ENCODE measurements around the gene PDLIM5.

PDLIM5 gene

GRCh38 chr4:94641702-94642560 is 190.2 kb downstream of the PDLIM5 start:
- no peak overlapping the region for H4K8ac ChIP-seq (ENCODE audit: low read depth, low read length)
- H3K56ac ChIP-seq (ENCODE audit: low read length), result no peak overlapping the region
- no peaks in the 10 kb centered on the region for H3K36me3 ChIP-seq (ENCODE audit: control insufficient read depth, insufficient read depth, low read length)
- no peak overlapping the region for H3K23ac ChIP-seq (ENCODE audit: low read length)
- H2BK120ac ChIP-seq (ENCODE audit: low read depth, low read length), result no peak overlapping the region
- H2AK5ac ChIP-seq (ENCODE audit: low read length), result no peak overlapping the region
- no peak overlapping the region for H3K4me3 ChIP-seq (ENCODE audit: low read length)
- no peak overlapping the region for H2BK15ac ChIP-seq (replicated peaks; ENCODE audit: low read depth)
- H3K79me2 ChIP-seq (ENCODE audit: control insufficient read depth, insufficient read depth, low read length), result no peaks in the 10 kb centered on the region
- no peak overlapping the region for H3K9ac ChIP-seq (ENCODE audit: low read length)
- H3K4me1 ChIP-seq (ENCODE audit: control insufficient read depth, low read depth, low read length), result no peaks in the 10 kb centered on the region
- WGBS (ENCODE audit: extremely low coverage, insufficient coverage, low lambda C conversion rate), result no CpG with 5 or more reads among the region's 3 CpGs
- H3K18ac ChIP-seq (ENCODE audit: low read length), result no peak overlapping the region
- H3K27ac ChIP-seq (ENCODE audit: low read depth, low read length), result no peak overlapping the region
- H3K4me2 ChIP-seq (ENCODE audit: low read length), result no peak overlapping the region
- no peak overlapping the region for H2BK5ac ChIP-seq (ENCODE audit: low read length)
- no peak overlapping the region for H4K5ac ChIP-seq (ENCODE audit: low read length)
- no peak for DNase-seq
- no peaks in the 10 kb centered on the region for H3K79me1 ChIP-seq (ENCODE audit: low read length)
- no peak overlapping the region for H3K4ac ChIP-seq (ENCODE audit: low read depth, low read length)
- H3K27me3 ChIP-seq (ENCODE audit: insufficient read depth, low read length, poor library complexity), result no peaks in the 10 kb centered on the region

GRCh38 chr4:94642561-94642866 is 190.8 kb downstream of the PDLIM5 start:
- WGBS (ENCODE audit: extremely low coverage, insufficient coverage, low lambda C conversion rate), result no CpG with 5 or more reads among the region's 2 CpGs
- Histone ChIP-seq H2BK120ac (ENCODE audit: low read depth, low read length) (no peak overlapping the region), H3K4me3 (ENCODE audit: low read length) (no peak overlapping the region), H3K9ac (ENCODE audit: low read length) (no peak overlapping the region), H4K5ac (ENCODE audit: low read length) (no peak overlapping the region), H3K4me1 (ENCODE audit: control insufficient read depth, low read depth, low read length) (no peaks in the 10 kb centered on the region), H3K79me2 (ENCODE audit: control insufficient read depth, insufficient read depth, low read length) (no peaks in the 10 kb centered on the region), H3K36me3 (ENCODE audit: control insufficient read depth, insufficient read depth, low read length) (no peaks in the 10 kb centered on the region), H2AK5ac (ENCODE audit: low read length) (no peak overlapping the region), H3K79me1 (ENCODE audit: low read length) (no peaks in the 10 kb centered on the region), H3K4ac (ENCODE audit: low read depth, low read length) (no peak overlapping the region), H3K27me3 (ENCODE audit: insufficient read depth, low read length, poor library complexity) (no peaks in the 10 kb centered on the region), H4K8ac (ENCODE audit: low read depth, low read length) (no peak overlapping the region), H3K23ac (ENCODE audit: low read length) (no peak overlapping the region), H3K56ac (ENCODE audit: low read length) (no peak overlapping the region), H3K4me2 (ENCODE audit: low read length) (no peak overlapping the region), H3K27ac (ENCODE audit: low read depth, low read length) (no peak overlapping the region), H2BK15ac (replicated peaks; ENCODE audit: low read depth) (no peak overlapping the region), H3K18ac (ENCODE audit: low read length) (no peak overlapping the region), H2BK5ac (ENCODE audit: low read length) (no peak overlapping the region)
- no peak for DNase-seq

- DNase-seq, result no peak
- H3K36me3 ChIP-seq (ENCODE audit: control insufficient read depth, insufficient read depth, low read length), result no peaks in the 10 kb centered on the region
These were observed 197.0 kb downstream of the PDLIM5 start for GRCh38 chr4:94648699-94649098.

GRCh38 chr4:94649381-94650133 is 197.8 kb downstream of the PDLIM5 start:
- Histone ChIP-seq H3K18ac (ENCODE audit: low read length) (no peak overlapping the region), H3K56ac (ENCODE audit: low read length) (no peak overlapping the region)

More at GRCh38 chr4:94648699-94649098, 197.0 kb downstream of the PDLIM5 start:
- Histone ChIP-seq H3K56ac (ENCODE audit: low read length) (no peak overlapping the region), H3K79me2 (ENCODE audit: control insufficient read depth, insufficient read depth, low read length) (no peaks in the 10 kb centered on the region), H3K79me1 (ENCODE audit: low read length) (no peaks in the 10 kb centered on the region), H3K23ac (ENCODE audit: low read length) (no peak overlapping the region), H4K5ac (ENCODE audit: low read length) (no peak overlapping the region), H3K9ac (ENCODE audit: low read length) (no peak overlapping the region), H3K18ac (ENCODE audit: low read length) (no peak overlapping the region), H2BK15ac (replicated peaks; ENCODE audit: low read depth) (no peak overlapping the region), H2AK5ac (ENCODE audit: low read length) (no peak overlapping the region), H4K8ac (ENCODE audit: low read depth, low read length) (no peak overlapping the region), H3K27ac (ENCODE audit: low read depth, low read length) (no peak overlapping the region), H2BK5ac (ENCODE audit: low read length) (no peak overlapping the region), H2BK120ac (ENCODE audit: low read depth, low read length) (no peak overlapping the region), H3K4me3 (ENCODE audit: low read length) (no peak overlapping the region), H3K4me1 (ENCODE audit: control insufficient read depth, low read depth, low read length) (no peaks in the 10 kb centered on the region), H3K4ac (ENCODE audit: low read depth, low read length) (no peak overlapping the region), H3K27me3 (ENCODE audit: insufficient read depth, low read length, poor library complexity) (no peaks in the 10 kb centered on the region), H3K4me2 (ENCODE audit: low read length) (no peak overlapping the region)
- no CpG with 5 or more reads among the region's 7 CpGs for WGBS (ENCODE audit: extremely low coverage, insufficient coverage, low lambda C conversion rate)

GRCh38 chr4:94650134-94650495 is 198.4 kb downstream of the PDLIM5 start:
- WGBS (ENCODE audit: extremely low coverage, insufficient coverage, low lambda C conversion rate), result no CpG with 5 or more reads among the region's 5 CpGs
- Histone ChIP-seq H3K79me2 (ENCODE audit: control insufficient read depth, insufficient read depth, low read length) (no peaks in the 10 kb centered on the region), H3K4ac (ENCODE audit: low read depth, low read length) (no peak overlapping the region), H3K4me3 (ENCODE audit: low read length) (no peak overlapping the region), H2BK15ac (replicated peaks; ENCODE audit: low read depth) (no peak overlapping the region), H3K23ac (ENCODE audit: low read length) (no peak overlapping the region), H3K56ac (ENCODE audit: low read length) (no peak overlapping the region), H3K4me1 (ENCODE audit: control insufficient read depth, low read depth, low read length) (no peaks in the 10 kb centered on the region), H3K27me3 (ENCODE audit: insufficient read depth, low read length, poor library complexity) (no peaks in the 10 kb centered on the region), H3K4me2 (ENCODE audit: low read length) (no peak overlapping the region), H3K9ac (ENCODE audit: low read length) (no peak overlapping the region), H3K18ac (ENCODE audit: low read length) (no peak overlapping the region), H3K36me3 (ENCODE audit: control insufficient read depth, insufficient read depth, low read length) (no peaks in the 10 kb centered on the region), H3K27ac (ENCODE audit: low read depth, low read length) (no peak overlapping the region), H4K5ac (ENCODE audit: low read length) (no peak overlapping the region), H4K8ac (ENCODE audit: low read depth, low read length) (no peak overlapping the region), H2BK120ac (ENCODE audit: low read depth, low read length) (no peak overlapping the region), H3K79me1 (ENCODE audit: low read length) (no peaks in the 10 kb centered on the region), H2BK5ac (ENCODE audit: low read length) (no peak overlapping the region), H2AK5ac (ENCODE audit: low read length) (no peak overlapping the region)
- no peak for DNase-seq

More at GRCh38 chr4:94649381-94650133, 197.8 kb downstream of the PDLIM5 start:
- Histone ChIP-seq H2AK5ac (ENCODE audit: low read length) (no peak overlapping the region), H3K23ac (ENCODE audit: low read length) (no peak overlapping the region), H3K79me2 (ENCODE audit: control insufficient read depth, insufficient read depth, low read length) (no peaks in the 10 kb centered on the region), H3K36me3 (ENCODE audit: control insufficient read depth, insufficient read depth, low read length) (no peaks in the 10 kb centered on the region), H3K4ac (ENCODE audit: low read depth, low read length) (no peak overlapping the region), H2BK15ac (replicated peaks; ENCODE audit: low read depth) (no peak overlapping the region), H3K4me2 (ENCODE audit: low read length) (no peak overlapping the region), H3K9ac (ENCODE audit: low read length) (no peak overlapping the region), H2BK5ac (ENCODE audit: low read length) (no peak overlapping the region), H3K4me3 (ENCODE audit: low read length) (no peak overlapping the region), H3K27ac (ENCODE audit: low read depth, low read length) (no peak overlapping the region), H3K4me1 (ENCODE audit: control insufficient read depth, low read depth, low read length) (no peaks in the 10 kb centered on the region), H3K27me3 (ENCODE audit: insufficient read depth, low read length, poor library complexity) (no peaks in the 10 kb centered on the region), H2BK120ac (ENCODE audit: low read depth, low read length) (no peak overlapping the region), H4K5ac (ENCODE audit: low read length) (no peak overlapping the region), H4K8ac (ENCODE audit: low read depth, low read length) (no peak overlapping the region), H3K79me1 (ENCODE audit: low read length) (no peaks in the 10 kb centered on the region)
- DNase-seq, result no peak
- WGBS (ENCODE audit: extremely low coverage, insufficient coverage, low lambda C conversion rate), result no CpG with 5 or more reads among the region's 1 CpG
